Spleen (tissue), 11 donors: ENCODE results near the gene ARL4D. TPM values are rescaled to one million over a fixed set of nuclear protein-coding genes. Genes with fewer than 3 reads are reported as not detected.

ENCODE experiments used
- DNase-seq: peaks from one replicate; pipeline ENCODE4 v3.0.0-alpha.2; 2020
- H3K27ac ChIP-seq, 8 donors: fragments of 200-600 bp; sonication (generic) in 7 of 8; 1 replicate in 4 of 8; 2 replicates in 4 of 8; pipeline versions ENCODE4 v1.5.0 to v1.8.0; 2016 to 2021; ENCODE audit warnings: inconsistent platforms in 4 of 8, mild to moderate bottlenecking in 4 of 8, moderate library complexity in 1 of 8
- H3K27me3 ChIP-seq, 7 donors: fragments of 200-600 bp; sonication (generic) in 6 of 7; replicated peaks in 1 of 7; 1 replicate in 4 of 7; 2 replicates in 3 of 7; pipeline versions ENCODE4 v1.5.0 to v1.8.0; 2016 to 2021; ENCODE audit warnings: inconsistent platforms in 3 of 7, mild to moderate bottlenecking in 1 of 7
- H3K36me3 ChIP-seq, 6 donors: fragments of 200-600 bp; sonication (generic) in 5 of 6; 1 replicate in 4 of 6; 2 replicates in 2 of 6; pipeline versions ENCODE4 v1.5.0 to v1.8.0; 2016 to 2021; ENCODE audit warnings: inconsistent platforms in 2 of 6
- H3K4me1 ChIP-seq, 6 donors: fragments of 200-600 bp; sonication (generic) in 5 of 6; 1 replicate in 3 of 6; 2 replicates in 3 of 6; pipeline versions ENCODE4 v1.5.0 to v1.8.0; 2016 to 2021; ENCODE audit warnings: inconsistent platforms in 3 of 6
- H3K4me3 ChIP-seq, 8 donors: fragments of 200-600 bp; sonication (generic) in 7 of 8; 1 replicate in 4 of 8; 2 replicates in 4 of 8; pipeline versions ENCODE4 v1.5.0 to v1.8.0; 2016 to 2021; ENCODE audit warnings: inconsistent platforms in 4 of 8, mild to moderate bottlenecking in 4 of 8, moderate library complexity in 2 of 8
- H3K9me3 ChIP-seq, 8 donors: fragments of 200-600 bp; sonication (generic) in 7 of 8; 1 replicate in 4 of 8; 2 replicates in 4 of 8; pipeline versions ENCODE4 v1.5.0 to v1.8.0; 2016 to 2021; ENCODE audit warnings: inconsistent platforms in 4 of 8
- POLR2A ChIP-seq, 3 donors: fragments of 450-650 bp; IDR thresholded peaks; one replicate each; pipeline ENCODE4 v1.5.1; 2017; ENCODE audit warnings: antibody characterized with exemption in 3 of 3, mild to moderate bottlenecking in 1 of 3
- POLR2AphosphoS5 ChIP-seq, 3 donors: sonication (generic); formaldehyde crosslinking; IDR thresholded peaks; one replicate each; pipeline ENCODE4 v1.5.1; 2017; ENCODE audit warnings: antibody characterized with exemption in 3 of 3
- WGBS, 5 donors: extraction: QIAGEN DNeasy Blood & Tissue Kit in 3 of 5; methylation state at CpG; one replicate each; pipeline versions ENCODE4 v1.1.5 to v1.1.7; 2013 to 2018; 5-methylcytosine and 5-hydroxymethylcytosine counted together
- intact Hi-C: fragments of 100-400 bp; cut with DNase I; formaldehyde crosslinking; loops from one replicate; pipeline ENCODE4 v1.15.0; 2023; ENCODE audit warnings: low total_unique reads
- polyA plus RNA-seq, 3 donors: library from polyadenylated mRNA; stranded (reverse); fragments of 200-250 nt; gene quantifications; one replicate each; pipeline ENCODE4 v1.2.1, GENCODE V29; 2013
- small RNA-seq, 4 donors: library from RNA; depleted of rRNA; stranded (forward); fragments of <200 nt; gene quantifications; one replicate each; pipeline ENCODE3, GENCODE V24; 2016
- total RNA-seq, 7 donors: library from RNA; depleted of rRNA in 3 of 7; stranded (reverse); fragments of >200 nt in 3 of 7; fragmentation: NEBNext Ultra II Directional in 4 of 7; extraction: Animal tissue kit (Norgen Biotek cat#: 25700) in 4 of 7; gene quantifications; one replicate each; pipeline versions ENCODE4 v1.1.0 to v1.2.1, GENCODE V29; 2016 to 2021
- TF ChIP-seq, protein P1 (sequence below), 11 experiments: fragments of 200-600 bp in 7 of 11; fragments of 450-650 bp in 4 of 11; sonication (generic) in 4 of 11; IDR thresholded peaks in 8 of 11; conservative IDR thresholded peaks in 3 of 11; 1 replicate in 7 of 11; 2 replicates in 4 of 11; pipeline versions ENCODE4 v1.4.0 to v1.8.0; 2016 to 2021; ENCODE audit warnings: antibody characterized with exemption in 11 of 11, inconsistent platforms in 4 of 11, mild to moderate bottlenecking in 1 of 11
- donor health status: healthy with polysubstance abuse.
- donor health status: DM: no; HTN: no; CAD: no; lungs with moderate emphysema.
- donor health status: DM: no; HTN: no; CAD: no.
- donor health status: Bipolar disorder and iron deficiency.
- donor health status: healthy.
- donor health status: DM: no; HTN: no; CAD: no.
- donor health status: DM: yes; HTN: yes; CAD: no.

Gene ARL4D
- total and polyA plus RNA-seq, 10 donors = 4.6 to 30.4 (median 13.5) TPM

DNA sequence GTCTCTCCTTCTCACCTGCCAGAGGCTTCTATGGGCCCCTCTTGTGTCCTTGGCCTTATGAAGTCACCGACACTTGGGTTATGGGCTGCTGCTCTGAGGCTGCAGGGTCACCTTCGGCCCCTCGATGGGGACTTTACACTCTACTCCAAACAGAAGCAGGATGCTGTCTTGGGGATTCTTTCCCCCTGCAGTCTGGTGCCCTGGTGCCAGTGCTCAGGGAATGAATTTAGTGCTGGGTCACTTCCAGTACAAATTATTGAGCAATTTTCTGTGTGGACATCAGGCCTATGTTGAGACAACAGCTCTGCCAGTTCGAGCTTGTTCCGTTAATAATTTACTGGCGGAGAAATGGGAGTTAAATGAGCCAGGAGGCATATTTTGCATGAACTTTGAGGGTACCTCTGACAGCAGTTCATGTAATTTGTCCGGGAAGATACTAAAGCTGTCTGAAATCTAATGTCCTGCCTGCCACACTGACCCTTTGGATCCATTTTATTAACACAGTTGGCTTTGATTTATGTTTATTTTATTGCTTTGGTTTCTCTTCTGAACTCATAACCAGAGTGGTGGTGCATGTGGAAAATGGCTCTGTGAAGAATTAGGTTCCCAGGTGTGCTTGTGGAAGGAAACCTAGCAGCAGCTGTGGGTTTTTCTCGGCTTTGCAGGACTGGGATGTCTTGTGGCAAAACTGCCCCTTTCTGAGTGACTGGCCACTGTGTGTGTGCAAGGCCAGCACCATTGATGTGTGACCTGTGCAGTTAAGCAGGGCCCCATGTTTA is 50.9 kb downstream of the ARL4D start:
- no peak overlapping the region for H3K4me3 ChIP-seq
- DNase-seq = no peak
- peaks cover 0 to 37% (median 0%) of the 10 kb centered on the region in 7 donors for H3K27me3 ChIP-seq
- peaks cover 0 to 3% (median 0%) of the 10 kb centered on the region in 6 donors for H3K4me1 ChIP-seq
- H3K9me3 ChIP-seq = no peaks in the 10 kb centered on the region
- TF ChIP-seq POLR2AphosphoS5 (IDR thresholded peaks at IDR 0.05) (no peak), POLR2A (IDR thresholded peaks at IDR 0.05) (no peak)
- TF ChIP-seq, protein P1, sequence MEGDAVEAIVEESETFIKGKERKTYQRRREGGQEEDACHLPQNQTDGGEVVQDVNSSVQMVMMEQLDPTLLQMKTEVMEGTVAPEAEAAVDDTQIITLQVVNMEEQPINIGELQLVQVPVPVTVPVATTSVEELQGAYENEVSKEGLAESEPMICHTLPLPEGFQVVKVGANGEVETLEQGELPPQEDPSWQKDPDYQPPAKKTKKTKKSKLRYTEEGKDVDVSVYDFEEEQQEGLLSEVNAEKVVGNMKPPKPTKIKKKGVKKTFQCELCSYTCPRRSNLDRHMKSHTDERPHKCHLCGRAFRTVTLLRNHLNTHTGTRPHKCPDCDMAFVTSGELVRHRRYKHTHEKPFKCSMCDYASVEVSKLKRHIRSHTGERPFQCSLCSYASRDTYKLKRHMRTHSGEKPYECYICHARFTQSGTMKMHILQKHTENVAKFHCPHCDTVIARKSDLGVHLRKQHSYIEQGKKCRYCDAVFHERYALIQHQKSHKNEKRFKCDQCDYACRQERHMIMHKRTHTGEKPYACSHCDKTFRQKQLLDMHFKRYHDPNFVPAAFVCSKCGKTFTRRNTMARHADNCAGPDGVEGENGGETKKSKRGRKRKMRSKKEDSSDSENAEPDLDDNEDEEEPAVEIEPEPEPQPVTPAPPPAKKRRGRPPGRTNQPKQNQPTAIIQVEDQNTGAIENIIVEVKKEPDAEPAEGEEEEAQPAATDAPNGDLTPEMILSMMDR (IDR thresholded peaks at IDR 0.05 in 8 of 11, conservative IDR thresholded peaks at IDR 0.05 in 3 of 11) = no peak
- H3K36me3 ChIP-seq = no peaks in the 10 kb centered on the region
- no peak overlapping the region for H3K27ac ChIP-seq
- intact Hi-C loops = no loop called here
- 71 to 85% (median 77%) methylated on average over 8 of the region's 8 CpGs for WGBS, 5 donors

Small RNA genes within 50 kb of the gene (small RNA-seq; reads per million reads assigned to genes)
- 0 reads per million in 4 donors for gene RNU6-1137P
- gene RNU6-406P = 0 reads per million in 4 donors
- gene RNU6-470P = 0 reads per million in 4 donors

Other genes starting within 250 kb of the ARL4D start
- gene NBR1, start 227.8 kb upstream of the ARL4D start, total RNA-seq = 100 to 1,000 TPM in 1 of 7 donors, 10 to 100 TPM in 6; 69.2 to 103 (median 91.5) TPM
- 10 to 100 TPM; 18.5 to 29.3 (median 22.0) TPM for gene NBR1, start 227.8 kb upstream of the ARL4D start, polyA plus RNA-seq
- 10 to 100 TPM; 25.7 to 53.4 (median 32.9) TPM for gene TMEM106A, start 187.1 kb upstream of the ARL4D start, total RNA-seq
- 10 to 100 TPM in 1 of 3 donors, 1 to 10 TPM in 2; 2.8 to 11.9 (median 3.3) TPM for gene TMEM106A, start 187.1 kb upstream of the ARL4D start, polyA plus RNA-seq
- under 1 TPM in 1 of 7 donors, not detected in 6; 0.64 TPM for gene CCDC200, start 170.4 kb upstream of the ARL4D start, total RNA-seq
- under 1 TPM in 2 of 3 donors, not detected in 1; 0.17 to 0.35 TPM for gene CCDC200, start 170.4 kb upstream of the ARL4D start, polyA plus RNA-seq
- over 10,000 TPM in 1 of 7 donors, 1,000 to 10,000 TPM in 3, not detected in 3; 8,053 to 10,281 (median 8,790) TPM for gene RNU2-1, start 165.0 kb upstream of the ARL4D start, total RNA-seq
- not detected for gene RNU2-1, start 165.0 kb upstream of the ARL4D start, polyA plus RNA-seq
- 10 to 100 TPM; 37.8 to 63.3 (median 55.4) TPM for gene DHX8, start 85.0 kb downstream of the ARL4D start, total RNA-seq
- 10 to 100 TPM; 20.4 to 25.6 (median 22.8) TPM for gene DHX8, start 85.0 kb downstream of the ARL4D start, polyA plus RNA-seq
- gene ETV4, start 147.3 kb downstream of the ARL4D start, total RNA-seq = under 1 TPM in 4 of 7 donors, not detected in 3; 0.17 to 0.97 (median 0.74) TPM
- under 1 TPM; 0.37 to 0.53 (median 0.51) TPM for gene ETV4, start 147.3 kb downstream of the ARL4D start, polyA plus RNA-seq